NCI-H2171 (cell line): ENCODE data around the gene ASMTL.
"Not testable (repeated sequence)": the region's sequence is repeated elsewhere in the genome, so short reads cannot be mapped to it uniquely, and the experiment has no call there.

ENCODE experiments used
- DNase-seq: peaks from one replicate; lab custom pipeline; 2025; lab: John Stamatoyannopoulos, UW

ASMTL gene

GRCh38 chrX:1387141-1387776, 65.5 kb downstream of the ASMTL start:
- DNase-seq: no peak

GRCh38 chrX:1386338-1387127, 66.2 kb downstream of the ASMTL start:
- no peak for DNase-seq

- DNase-seq: no peak
Measured at GRCh38 chrX:1385253-1386223, 67.2 kb downstream of the ASMTL start.

GRCh38 chrX:1384658-1385252, 68.0 kb downstream of the ASMTL start:
- no peak for DNase-seq

GRCh38 chrX:1380672-1381233, 72.0 kb downstream of the ASMTL start:
- no peak for DNase-seq

GRCh38 chrX:1378306-1378759, 74.4 kb downstream of the ASMTL start:
- DNase-seq: no peak

- no peak for DNase-seq
Measured at GRCh38 chrX:1368385-1368698, 84.4 kb downstream of the ASMTL start.

GRCh38 chrX:1366363-1366762, 86.3 kb downstream of the ASMTL start:
- DNase-seq: not testable (repeated sequence)

- DNase-seq: no peak
Measured at GRCh38 chrX:1361910-1362309, 90.8 kb downstream of the ASMTL start.

- no peak for DNase-seq
Measured at GRCh38 chrX:1361275-1361674, 91.4 kb downstream of the ASMTL start.

GRCh38 chrX:1360171-1360570, 92.5 kb downstream of the ASMTL start:
- no peak for DNase-seq

GRCh38 chrX:1359477-1359873, 93.2 kb downstream of the ASMTL start:
- DNase-seq: no peak

GRCh38 chrX:1358793-1359476, 93.8 kb downstream of the ASMTL start:
- DNase-seq: no peak

GRCh38 chrX:1357993-1358392, 94.7 kb downstream of the ASMTL start:
- no peak for DNase-seq

- DNase-seq: no peak
Measured at GRCh38 chrX:1355131-1356046, 97.3 kb downstream of the ASMTL start.

- DNase-seq: no peak
Measured at GRCh38 chrX:1354036-1355019, 98.4 kb downstream of the ASMTL start.
